HG02610 (cell line): Measurements from ENCODE around the gene TAL1.

Source experiments
- ATAC-seq: cut with Tn5 transposase; IDR thresholded peaks from one replicate; pipeline ENCODE4 v1.9.1; 2021; ENCODE audit warnings: mild to moderate bottlenecking, moderate library complexity; ENCODE audit not compliant: unreplicated experiment

Gene TAL1

DNA sequence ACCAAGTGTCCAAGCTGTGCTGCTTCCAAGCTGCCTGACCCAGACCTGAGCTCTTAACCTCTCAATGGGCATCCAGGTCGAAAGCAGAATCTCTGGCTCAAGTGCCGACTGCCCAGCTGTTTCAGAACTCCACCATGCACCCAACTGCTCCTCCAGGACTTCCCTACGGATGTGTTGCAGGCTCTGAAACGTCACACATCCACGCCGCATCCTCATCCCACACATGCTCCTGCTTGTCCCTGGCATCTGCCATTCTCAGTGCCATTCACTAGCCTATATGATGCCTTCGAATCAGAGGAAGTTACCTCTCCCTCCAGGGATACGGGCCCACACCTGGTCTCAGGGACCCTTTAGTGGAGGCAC lies 53.4 kb downstream of the TAL1 start:
- no peak for ATAC-seq

DNA sequence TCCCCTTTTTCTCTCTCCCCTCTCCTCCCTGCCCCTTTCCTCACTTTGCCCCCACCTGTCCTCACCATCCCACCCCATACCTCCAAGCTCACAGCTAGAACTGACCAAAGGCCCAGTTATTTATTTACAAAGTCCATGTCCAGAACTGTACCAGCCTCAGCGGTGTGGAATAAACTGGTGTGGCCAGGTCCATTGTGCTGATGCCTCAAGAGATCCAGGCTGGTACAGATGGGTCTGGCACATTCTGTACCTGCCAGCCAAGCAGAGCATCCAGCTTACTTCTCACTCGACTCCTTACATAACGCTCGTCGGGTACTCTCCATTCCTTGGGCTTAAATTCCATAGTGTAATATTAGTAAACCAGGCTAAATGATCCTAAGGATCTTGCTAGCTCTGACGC lies 54.0 kb downstream of the TAL1 start:
- no peak for ATAC-seq

DNA sequence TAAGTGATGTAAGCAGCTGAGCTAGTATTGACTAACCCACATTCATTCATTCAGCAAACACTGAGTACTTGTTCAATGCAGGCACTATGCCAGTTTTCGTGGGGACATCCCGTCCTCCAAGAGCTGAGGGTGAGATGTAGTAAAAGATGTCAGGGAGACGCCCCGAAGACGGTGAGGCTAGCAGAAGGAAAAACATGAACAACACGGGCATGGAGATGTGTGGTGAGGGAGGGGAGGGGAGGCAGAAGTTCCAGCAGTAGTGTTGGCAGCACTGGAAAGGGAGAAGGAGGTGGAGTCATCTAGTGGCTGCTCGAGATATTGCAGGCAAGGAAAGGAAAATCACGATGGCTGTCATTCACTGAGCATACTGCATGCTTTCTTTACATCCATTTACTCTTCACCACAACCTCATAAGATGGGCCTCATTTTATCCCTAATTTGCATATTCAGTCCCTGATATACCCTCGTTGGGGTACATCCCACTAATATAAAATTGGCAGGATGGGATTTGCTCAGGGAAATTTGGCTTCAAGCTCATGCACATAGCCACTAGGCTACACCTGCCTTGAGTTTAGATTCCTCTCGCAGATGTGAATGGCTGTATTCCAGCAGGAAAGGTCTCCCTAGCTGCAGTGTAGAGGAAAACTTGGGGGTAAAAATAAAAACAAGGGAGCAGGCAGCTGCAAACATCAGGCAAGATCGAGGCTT lies 56.6 kb downstream of the TAL1 start:
- ATAC-seq = peak; percentile 41

DNA sequence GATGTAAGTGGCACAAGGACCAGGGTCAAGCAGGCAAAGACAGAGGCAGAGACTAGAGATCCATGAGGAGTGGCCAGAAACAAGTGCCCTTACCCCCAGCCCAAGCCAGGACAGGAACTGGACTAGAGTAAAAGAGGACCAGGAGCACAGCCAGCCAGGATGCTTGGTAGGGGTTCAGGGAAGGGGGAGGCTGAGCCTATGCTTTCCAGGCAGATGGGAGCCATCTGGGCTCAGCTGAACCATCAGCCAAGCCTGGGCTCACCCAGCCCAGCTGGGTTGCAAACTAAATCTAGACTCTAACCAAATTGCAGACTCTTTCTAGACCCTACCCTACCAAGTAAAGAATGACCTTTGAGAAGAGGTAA lies 57.4 kb downstream of the TAL1 start:
- no peak for ATAC-seq

DNA sequence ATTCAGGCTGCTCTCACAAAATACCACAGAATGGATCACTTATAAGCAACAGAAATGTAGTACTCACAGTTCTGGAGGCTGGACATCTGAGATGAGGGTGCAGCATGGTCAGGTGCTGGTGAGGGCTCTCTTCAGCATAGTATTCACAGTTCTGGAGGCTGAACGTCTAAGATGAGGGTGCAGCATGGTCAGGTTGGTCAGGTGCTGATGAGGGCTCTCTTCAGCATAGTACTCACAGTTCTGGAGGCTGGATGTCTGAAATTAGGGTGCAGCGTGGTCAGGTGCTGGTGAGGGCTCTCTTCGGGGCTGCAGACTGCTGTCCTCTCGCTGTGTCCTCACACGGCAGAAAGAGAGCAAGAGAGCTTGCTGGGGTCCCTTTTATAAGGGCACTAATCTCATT lies 59.2 kb downstream of the TAL1 start:
- ATAC-seq = no peak
